Adrenal gland (tissue), 12 donors: ENCODE measurements around the gene IQSEC2. TPM values are rescaled to one million over a fixed set of nuclear protein-coding genes. Genes with fewer than 3 reads are reported as not detected.

Experiments
- DNase-seq, 7 donors: peaks; one replicate each; pipeline ENCODE4 v3.0.0-alpha.2; 2019 to 2020
- H3K27ac ChIP-seq, 5 donors: fragments of 200-600 bp; sonication (generic) in 4 of 5; 1 replicate in 3 of 5; 2 replicates in 2 of 5; pipeline versions ENCODE4 v1.5.1 to v1.8.0; 2016 to 2020; ENCODE audit warnings: mild to moderate bottlenecking in 1 of 5
- H3K27me3 ChIP-seq: fragments of 200-600 bp; 2 replicates; pipeline ENCODE4 v1.8.0; 2021
- H3K36me3 ChIP-seq, 2 donors: fragments of 200-600 bp; replicated peaks in 1 of 2; 1 replicate in 1 of 2; 2 replicates in 1 of 2; pipeline versions ENCODE4 v1.5.1 to v1.8.0; 2018 to 2022
- H3K4me1 ChIP-seq, 2 donors: fragments of 200-600 bp; replicated peaks in 1 of 2; 1 replicate in 1 of 2; 2 replicates in 1 of 2; pipeline versions ENCODE4 v1.5.1 to v1.8.0; 2018 to 2021
- H3K4me3 ChIP-seq, 4 donors: fragments of 200-600 bp; sonication (generic) in 3 of 4; one replicate each; pipeline ENCODE4 v1.5.1; 2016 to 2018
- H3K9me3 ChIP-seq, 3 donors: fragments of 200-600 bp; sonication (generic) in 1 of 3; replicated peaks in 1 of 3; 1 replicate in 2 of 3; 2 replicates in 1 of 3; pipeline versions ENCODE4 v1.5.1 to v1.8.0; 2016 to 2021
- POLR2A ChIP-seq, 2 donors: fragments of 450-650 bp; IDR thresholded peaks; one replicate each; pipeline ENCODE4 v1.6.1; 2017; ENCODE audit warnings: antibody characterized with exemption in 2 of 2, mild to moderate bottlenecking in 2 of 2, moderate library complexity in 1 of 2
- WGBS, 4 donors: extraction: QIAGEN DNeasy Blood & Tissue Kit in 2 of 4; methylation state at CpG; one replicate each; pipeline versions ENCODE4 v1.1.5 to v1.1.7; 2013 to 2017; 5-methylcytosine and 5-hydroxymethylcytosine counted together
- intact Hi-C, 2 donors: fragments of 100-400 bp; cut with DNase I; formaldehyde crosslinking; loops; one replicate each; pipeline versions ENCODE4 v1.14.1 to v1.15.0; 2022 to 2023
- polyA plus RNA-seq, 3 donors: library from polyadenylated mRNA; stranded (reverse); fragments of 200-250 nt in 2 of 3; fragments of 350-450 nt in 1 of 3; fragmentation: Illumina TruSeq in 1 of 3; extraction: RNeasy Lipid Tissue Mini Kit (QIAGEN cat#74804) in 1 of 3; gene quantifications; one replicate each; pipeline ENCODE4 v1.2.3, GENCODE V29; 2013 to 2014
- total RNA-seq, 9 donors: library from RNA; depleted of rRNA in 4 of 9; stranded (reverse); fragments of >200 nt in 4 of 9; fragments of 120-200 nt in 1 of 9; fragmentation: NEBNext Ultra II Directional in 1 of 9; extraction: Animal tissue kit (Norgen Biotek cat#: 25700) in 1 of 9; gene quantifications; one replicate each; pipeline versions ENCODE4 v1.1.0 to v1.2.4, GENCODE V29; 2013 to 2023
- TF ChIP-seq, protein P1 (sequence below), 6 experiments: fragments of 450-650 bp in 4 of 6; fragments of 200-600 bp in 2 of 6; sonication (generic) in 1 of 6; IDR thresholded peaks; 1 replicate in 5 of 6; 2 replicates in 1 of 6; pipeline versions ENCODE4 v1.5.1 to v1.8.0; 2016 to 2021; ENCODE audit warnings: antibody characterized with exemption in 6 of 6, mild to moderate bottlenecking in 2 of 6, moderate library complexity in 1 of 6
- donor health status: healthy with polysubstance abuse.
- donor health status: Bipolar disorder and iron deficiency.
- donor health status: DM: yes; HTN: yes; CAD: no.
- donor health status: DM: no; HTN: no; CAD: no.
- donor health status: DM: no; HTN: no; CAD: no.
- donor health status: DM: yes; HTN: yes; CAD: no.

IQSEC2 gene
- total and polyA plus RNA-seq, 12 donors = 2.4 to 67.9 (median 37.8) TPM

DNA sequence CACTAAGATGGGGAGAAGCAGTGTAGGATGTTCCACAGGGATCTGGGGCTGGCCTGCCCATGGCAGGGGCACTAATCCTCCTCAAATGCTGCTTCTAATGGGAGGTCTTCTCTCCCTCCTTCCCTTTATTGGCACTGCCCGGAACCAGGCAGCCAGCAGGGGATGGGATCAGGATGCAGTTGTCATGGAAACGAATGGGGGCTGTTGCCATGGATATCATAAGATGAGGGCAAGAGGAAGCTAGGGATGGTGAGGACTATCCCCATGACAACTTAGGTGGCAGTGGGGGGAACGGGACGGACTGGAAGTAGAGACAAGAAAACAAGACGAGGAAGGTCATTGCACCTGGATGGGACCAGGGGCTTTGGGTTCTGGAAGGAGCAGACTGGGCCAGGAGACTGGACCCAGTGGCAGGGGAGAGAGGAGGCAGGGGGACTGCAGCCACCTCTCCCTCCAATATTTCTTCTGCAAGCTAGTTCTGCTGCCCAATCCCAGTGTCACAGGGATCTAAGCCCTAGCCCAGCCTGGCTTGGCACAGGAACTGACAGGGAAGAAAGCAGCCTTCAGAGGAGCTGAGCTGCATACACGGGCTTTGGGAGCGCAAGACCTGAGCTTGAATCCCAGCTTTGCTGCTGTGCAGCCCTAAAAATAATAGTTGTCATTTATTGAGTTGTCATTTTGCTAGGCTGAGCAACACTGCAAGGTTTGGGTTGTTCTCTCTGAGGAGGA is 19.0 kb downstream of the IQSEC2 start:
- intact Hi-C loops = no loop called here

DNA sequence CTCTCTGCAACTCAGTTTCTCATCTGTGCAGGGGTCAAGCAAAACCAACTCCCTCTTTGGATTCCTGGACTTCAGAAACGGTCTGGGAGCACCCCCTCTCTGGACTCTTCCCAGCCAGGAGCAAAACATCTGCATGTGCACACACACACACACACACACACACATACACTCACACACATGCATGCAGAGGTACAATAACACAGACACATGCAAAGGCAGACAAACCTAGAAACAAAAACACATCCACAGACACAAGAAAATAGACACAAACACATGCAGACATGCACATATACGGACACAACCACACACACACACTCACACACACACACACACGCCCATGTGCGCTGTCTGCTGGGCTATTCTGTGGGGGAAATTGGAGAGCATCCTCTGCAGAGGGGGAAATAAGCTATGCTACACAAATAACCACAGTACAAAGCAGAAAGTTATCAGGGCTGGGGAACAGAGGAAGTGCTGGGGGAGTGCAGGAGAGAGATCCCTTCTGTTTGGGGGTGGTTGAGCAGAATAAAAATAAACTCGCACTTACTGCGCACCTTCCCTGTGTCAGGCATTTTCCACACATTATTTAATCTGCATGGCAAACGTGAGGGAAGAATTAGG is 19.9 kb downstream of the IQSEC2 start:
- Histone ChIP-seq H3K4me1 (peaks cover 0 to 6% of the 10 kb centered on the region in 2 donors), H3K27me3 (no peaks in the 10 kb centered on the region), H3K9me3 (no peaks in the 10 kb centered on the region), H3K27ac (no peak overlapping the region), H3K4me3 (no peak overlapping the region), H3K36me3 (no peaks in the 10 kb centered on the region)
- no peak for DNase-seq
- WGBS, 4 donors = 50 to 65% (median 54%) methylated on average over 6 to 7 of the region's 7 CpGs
- intact Hi-C loops = no loop called here
- TF ChIP-seq, protein P1, sequence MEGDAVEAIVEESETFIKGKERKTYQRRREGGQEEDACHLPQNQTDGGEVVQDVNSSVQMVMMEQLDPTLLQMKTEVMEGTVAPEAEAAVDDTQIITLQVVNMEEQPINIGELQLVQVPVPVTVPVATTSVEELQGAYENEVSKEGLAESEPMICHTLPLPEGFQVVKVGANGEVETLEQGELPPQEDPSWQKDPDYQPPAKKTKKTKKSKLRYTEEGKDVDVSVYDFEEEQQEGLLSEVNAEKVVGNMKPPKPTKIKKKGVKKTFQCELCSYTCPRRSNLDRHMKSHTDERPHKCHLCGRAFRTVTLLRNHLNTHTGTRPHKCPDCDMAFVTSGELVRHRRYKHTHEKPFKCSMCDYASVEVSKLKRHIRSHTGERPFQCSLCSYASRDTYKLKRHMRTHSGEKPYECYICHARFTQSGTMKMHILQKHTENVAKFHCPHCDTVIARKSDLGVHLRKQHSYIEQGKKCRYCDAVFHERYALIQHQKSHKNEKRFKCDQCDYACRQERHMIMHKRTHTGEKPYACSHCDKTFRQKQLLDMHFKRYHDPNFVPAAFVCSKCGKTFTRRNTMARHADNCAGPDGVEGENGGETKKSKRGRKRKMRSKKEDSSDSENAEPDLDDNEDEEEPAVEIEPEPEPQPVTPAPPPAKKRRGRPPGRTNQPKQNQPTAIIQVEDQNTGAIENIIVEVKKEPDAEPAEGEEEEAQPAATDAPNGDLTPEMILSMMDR (IDR thresholded peaks at IDR 0.05) = no peak
- no peak for TF ChIP-seq POLR2A (IDR thresholded peaks at IDR 0.05)

More for the DNA sequence above, 19.0 kb downstream of the IQSEC2 start:
- no peak overlapping the region for H3K4me3 ChIP-seq
- no peaks in the 10 kb centered on the region for H3K9me3 ChIP-seq
- peaks cover 0 to 6% of the 10 kb centered on the region in 2 donors for H3K4me1 ChIP-seq
- no peaks in the 10 kb centered on the region for H3K36me3 ChIP-seq
- peak in 1 of 7 donors; percentile 8 for DNase-seq
- WGBS, 4 donors = 70 to 75% (median 75%) methylated on average over 4 to 7 of the region's 7 CpGs
- no peaks in the 10 kb centered on the region for H3K27me3 ChIP-seq
- TF ChIP-seq, protein P1 (IDR thresholded peaks at IDR 0.05) = no peak
- TF ChIP-seq POLR2A (IDR thresholded peaks at IDR 0.05) = no peak
- no peak overlapping the region for H3K27ac ChIP-seq

DNA sequence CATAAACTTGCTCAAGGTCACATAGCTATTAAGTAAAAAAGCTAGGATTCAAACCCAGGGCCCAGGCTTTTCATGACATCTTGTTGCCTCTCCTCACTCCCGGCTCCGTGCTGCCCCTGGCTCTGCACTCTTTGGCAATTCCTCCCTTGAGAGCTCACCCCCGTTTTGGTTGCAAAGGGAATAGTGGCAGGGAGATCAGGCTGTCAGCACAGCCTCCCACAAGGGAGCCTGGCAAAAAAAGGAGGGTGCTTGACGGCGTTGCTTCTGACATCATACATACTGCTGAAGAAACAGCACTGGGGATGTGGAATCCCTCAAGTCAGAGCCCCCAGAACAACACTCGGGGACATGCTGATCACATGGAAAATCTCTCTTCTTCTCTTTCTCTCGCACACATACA is 20.5 kb downstream of the IQSEC2 start:
- no peaks in the 10 kb centered on the region for H3K9me3 ChIP-seq
- DNase-seq = no peak
- H3K36me3 ChIP-seq = no peaks in the 10 kb centered on the region
- H3K4me1 ChIP-seq = peaks cover 0 to 6% of the 10 kb centered on the region in 2 donors
- TF ChIP-seq POLR2A (IDR thresholded peaks at IDR 0.05) = no peak
- TF ChIP-seq, protein P1 (IDR thresholded peaks at IDR 0.05) = no peak
- no peak overlapping the region for H3K27ac ChIP-seq
- intact Hi-C loops = no loop called here
- 76 to 89% (median 80%) methylated on average over 5 to 7 of the region's 7 CpGs for WGBS, 4 donors
- no peak overlapping the region for H3K4me3 ChIP-seq
- no peaks in the 10 kb centered on the region for H3K27me3 ChIP-seq

DNA sequence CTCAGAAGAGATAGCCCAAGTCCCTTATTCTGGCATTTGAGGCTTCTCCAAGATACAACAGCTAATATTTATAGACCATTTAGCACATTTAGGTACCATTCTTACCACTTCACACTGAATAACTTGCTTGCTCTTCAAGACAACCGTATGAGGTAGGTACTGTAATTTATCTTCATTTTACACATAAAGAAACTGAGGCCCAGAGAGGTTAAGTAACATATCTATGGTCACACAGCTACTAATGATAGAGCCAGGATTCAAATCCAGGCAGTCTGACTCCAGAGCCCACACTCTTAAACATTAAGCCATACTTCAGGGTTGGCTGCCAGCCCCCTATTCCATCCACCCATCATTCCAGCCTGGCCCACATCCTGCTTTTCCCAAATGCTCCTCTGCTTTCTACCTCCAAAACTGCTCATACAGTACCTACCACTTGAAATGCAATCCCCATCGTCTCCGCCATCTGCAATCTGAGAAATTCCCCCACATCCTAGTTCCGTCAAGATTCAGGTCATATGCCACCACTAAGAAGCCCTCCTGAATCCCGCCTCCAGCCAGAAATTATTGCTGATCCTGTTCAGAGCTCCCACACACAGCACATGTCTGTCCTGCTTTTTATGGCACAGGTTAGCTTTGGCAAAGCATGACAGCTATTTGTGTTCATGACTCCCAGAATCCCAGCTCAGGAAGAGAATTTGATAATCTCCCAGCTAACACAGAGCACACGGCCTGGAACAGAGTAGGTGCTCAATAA is 23.5 kb downstream of the IQSEC2 start:
- Histone ChIP-seq H3K4me3 (no peak overlapping the region), H3K9me3 (no peaks in the 10 kb centered on the region), H3K27ac (no peak overlapping the region), H3K4me1 (peaks cover 0 to 3% of the 10 kb centered on the region in 2 donors), H3K27me3 (no peaks in the 10 kb centered on the region), H3K36me3 (no peaks in the 10 kb centered on the region)
- no peak for DNase-seq
- TF ChIP-seq POLR2A (IDR thresholded peaks at IDR 0.05) = no peak
- TF ChIP-seq, protein P1 (IDR thresholded peaks at IDR 0.05) = no peak
- intact Hi-C loops = no loop called here
- WGBS, 4 donors = 81 to 99% (median 90%) methylated on average over 5 to 6 of the region's 6 CpGs
